ENCODE results near the gene BNC1.

- TF ChIP-seq POLR2AphosphoS5 (IDR thresholded peaks at IDR 0.05; ENCODE audit: low read depth, low read length) = no peak
- TF ChIP-seq POLR2A (IDR thresholded peaks at IDR 0.05; ENCODE audit: low read depth, low read length) = no peak
- no peak for TF ChIP-seq TAF1 (IDR thresholded peaks at IDR 0.05; ENCODE audit: low read depth, low read length)
- no peak for TF ChIP-seq POU2F2 (IDR thresholded peaks at IDR 0.05; ENCODE audit: low read depth, low read length)
- TF ChIP-seq SPI1 (IDR thresholded peaks at IDR 0.05; ENCODE audit: low read depth, low read length) = no peak
Measured at GRCh38 chr15:83306561-83306960, 22.1 kb upstream of the BNC1 start.
